ENCODE results near the gene BANF2. TPM values are rescaled to one million over a fixed set of nuclear protein-coding genes. Genes with fewer than 3 reads are reported as not detected.

BANF2 gene
- polyA plus RNA-seq, 1 of the 3 experiments (the other 2 are of a cell fraction): not detected

DNA sequence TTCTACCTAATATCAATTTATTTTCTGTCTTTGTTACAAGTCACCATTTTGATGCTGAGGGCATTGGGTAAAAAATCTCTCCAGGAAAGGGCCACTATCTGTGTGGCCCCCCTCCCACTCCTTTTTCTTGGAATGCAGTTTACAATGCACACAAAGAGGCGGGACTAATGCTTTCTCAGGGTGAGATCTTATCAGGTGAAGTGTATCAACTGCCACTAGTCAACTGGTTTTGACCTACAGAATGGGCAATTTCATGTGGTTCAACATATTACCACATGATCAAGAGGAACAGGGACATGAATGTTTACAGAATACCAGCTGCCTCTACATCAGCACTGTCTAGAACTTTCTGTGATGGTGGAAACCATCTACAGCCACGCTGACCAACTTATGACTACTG is 21.5 kb upstream of the BANF2 start:
- DNase-seq: no peak
- Histone ChIP-seq H3K4me2 (no peak overlapping the region), H2AFZ (ENCODE audit: low read depth) (no peak overlapping the region), H3K4me1 (ENCODE audit: control insufficient read depth in 1 of 2, insufficient read depth in 2 of 2, low read depth in 1 of 2, low read length in 1 of 2) (peaks cover 8 to 14% of the 10 kb centered on the region in 2 experiments; a peak in 2 of 4 replicates), H3F3A (replicated peaks; ENCODE audit: insufficient read depth) (no peaks in the 10 kb centered on the region), H3K9me3 (no peaks in the 10 kb centered on the region), H3K9me2 (no peaks in the 10 kb centered on the region), H3K36me3 (replicated peaks in 1 of 2; ENCODE audit: control insufficient read depth in 1 of 2, insufficient read depth in 2 of 2, low read length in 1 of 2) (peaks cover 6 to 36% of the 10 kb centered on the region in 2 experiments), H3K9ac (no peak overlapping the region), H3K27ac (ENCODE audit: low read depth in 2 of 2, low read length in 1 of 2) (no peak overlapping the region), H3K4me3 (ENCODE audit: low read depth in 2 of 2, low read length in 1 of 2) (no peak overlapping the region), H4K20me1 (ENCODE audit: insufficient read depth) (peaks cover 74% of the 10 kb centered on the region), H3K27me3 (ENCODE audit: insufficient read depth) (no peaks in the 10 kb centered on the region), H3K79me2 (ENCODE audit: insufficient read depth) (peaks cover 77% of the 10 kb centered on the region)
- TF ChIP-seq IRF3 (IDR thresholded peaks at IDR 0.05; ENCODE audit: low read depth, low read length): no peak
- TF ChIP-seq, protein P1, sequence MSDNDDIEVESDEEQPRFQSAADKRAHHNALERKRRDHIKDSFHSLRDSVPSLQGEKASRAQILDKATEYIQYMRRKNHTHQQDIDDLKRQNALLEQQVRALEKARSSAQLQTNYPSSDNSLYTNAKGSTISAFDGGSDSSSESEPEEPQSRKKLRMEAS (IDR thresholded peaks at IDR 0.05; ENCODE audit: low read depth): no peak
- no peak for TF ChIP-seq YY1 (IDR thresholded peaks at IDR 0.05; ENCODE audit: low read depth)
- no peak for TF ChIP-seq CHD2 (IDR thresholded peaks at IDR 0.05; ENCODE audit: low read length, partially characterized antibody)
- no peak for TF ChIP-seq RFX5 (IDR thresholded peaks at IDR 0.05; ENCODE audit: low read length)
- TF ChIP-seq TAF1 (IDR thresholded peaks at IDR 0.05; ENCODE audit: borderline replicate concordance, low read depth, low read length): no peak
- TF ChIP-seq ELF1 (IDR thresholded peaks at IDR 0.05): no peak
- no peak for TF ChIP-seq TCF12 (IDR thresholded peaks at IDR 0.05)
- TF ChIP-seq POLR2AphosphoS5 (IDR thresholded peaks at IDR 0.05; ENCODE audit: low read depth, low read length): no peak
- no peak for TF ChIP-seq JUND (IDR thresholded peaks at IDR 0.05)
- TF ChIP-seq, protein P2, sequence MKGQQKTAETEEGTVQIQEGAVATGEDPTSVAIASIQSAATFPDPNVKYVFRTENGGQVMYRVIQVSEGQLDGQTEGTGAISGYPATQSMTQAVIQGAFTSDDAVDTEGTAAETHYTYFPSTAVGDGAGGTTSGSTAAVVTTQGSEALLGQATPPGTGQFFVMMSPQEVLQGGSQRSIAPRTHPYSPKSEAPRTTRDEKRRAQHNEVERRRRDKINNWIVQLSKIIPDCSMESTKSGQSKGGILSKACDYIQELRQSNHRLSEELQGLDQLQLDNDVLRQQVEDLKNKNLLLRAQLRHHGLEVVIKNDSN (IDR thresholded peaks at IDR 0.05; ENCODE audit: borderline replicate concordance, low read depth): no peak
- TF ChIP-seq, protein P3, sequence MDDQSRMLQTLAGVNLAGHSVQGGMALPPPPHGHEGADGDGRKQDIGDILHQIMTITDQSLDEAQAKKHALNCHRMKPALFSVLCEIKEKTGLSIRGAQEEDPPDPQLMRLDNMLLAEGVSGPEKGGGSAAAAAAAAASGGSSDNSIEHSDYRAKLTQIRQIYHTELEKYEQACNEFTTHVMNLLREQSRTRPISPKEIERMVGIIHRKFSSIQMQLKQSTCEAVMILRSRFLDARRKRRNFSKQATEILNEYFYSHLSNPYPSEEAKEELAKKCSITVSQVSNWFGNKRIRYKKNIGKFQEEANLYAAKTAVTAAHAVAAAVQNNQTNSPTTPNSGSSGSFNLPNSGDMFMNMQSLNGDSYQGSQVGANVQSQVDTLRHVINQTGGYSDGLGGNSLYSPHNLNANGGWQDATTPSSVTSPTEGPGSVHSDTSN (IDR thresholded peaks at IDR 0.05): no peak
- no peak for TF ChIP-seq NFIC (IDR thresholded peaks at IDR 0.05; ENCODE audit: borderline replicate concordance)
- TF ChIP-seq GATA2 (CRISPR knock-in tag; IDR thresholded peaks at IDR 0.05): no peak
- TF ChIP-seq SIN3A (IDR thresholded peaks at IDR 0.05; ENCODE audit: borderline replicate concordance, low read depth, low read length): no peak
- TF ChIP-seq REST (IDR thresholded peaks at IDR 0.05; ENCODE audit: low read depth, low read length): no peak
- ChIA-PET POLR2A (no interaction called here), CTCF (interaction anchor here (0.8 to 6.4 kb wide), 3 partner anchors 219 to 318 kb away, joined by 3 to 75 read pairs (median 4); no protein-coding TSS in a partner anchor)
- WGBS (ENCODE audit: low lambda C conversion rate): 100% methylated on average over 2 of the region's 2 CpGs
